GM12891 (cell line): ENCODE results near the gene CLCN7.

Experiments
- DNase-seq: peaks from one replicate; pipeline ENCODE4 v3.0.0; 2011; ENCODE audit warnings: low spot score; ENCODE audit not compliant: insufficient read length
- FAIRE-seq: peaks from 2 replicates; lab custom pipeline; 2011; peaks lifted over from hg19 to GRCh38; lab: Jason Lieb, UNC
- PAX5 ChIP-seq: IDR thresholded peaks from 2 replicates; pipeline ENCODE4 v1.6.1; 2011; ENCODE audit warnings: low read length, moderate library complexity, mild to moderate bottlenecking; ENCODE audit not compliant: insufficient read depth, severe bottlenecking
- POLR2A ChIP-seq: IDR thresholded peaks from 2 replicates; pipeline ENCODE4 v1.6.1; 2011; ENCODE audit warnings: low read depth, low read length, control low read depth
- POLR2AphosphoS5 ChIP-seq: IDR thresholded peaks from 2 replicates; pipeline ENCODE4 v1.6.1; 2011; ENCODE audit warnings: low read depth, low read length, control low read depth
- POU2F2 ChIP-seq: IDR thresholded peaks from 2 replicates; pipeline ENCODE4 v1.6.1; 2011; ENCODE audit warnings: low read depth, mild to moderate bottlenecking, control low read depth, low read length, moderate library complexity
- SPI1 ChIP-seq: IDR thresholded peaks from 2 replicates; pipeline ENCODE4 v1.6.1; 2011; ENCODE audit warnings: low read depth, low read length, control low read depth
- TAF1 ChIP-seq: IDR thresholded peaks from 2 replicates; pipeline ENCODE4 v1.6.1; 2011; ENCODE audit warnings: low read depth, low read length, control low read depth

The CLCN7 gene

DNA sequence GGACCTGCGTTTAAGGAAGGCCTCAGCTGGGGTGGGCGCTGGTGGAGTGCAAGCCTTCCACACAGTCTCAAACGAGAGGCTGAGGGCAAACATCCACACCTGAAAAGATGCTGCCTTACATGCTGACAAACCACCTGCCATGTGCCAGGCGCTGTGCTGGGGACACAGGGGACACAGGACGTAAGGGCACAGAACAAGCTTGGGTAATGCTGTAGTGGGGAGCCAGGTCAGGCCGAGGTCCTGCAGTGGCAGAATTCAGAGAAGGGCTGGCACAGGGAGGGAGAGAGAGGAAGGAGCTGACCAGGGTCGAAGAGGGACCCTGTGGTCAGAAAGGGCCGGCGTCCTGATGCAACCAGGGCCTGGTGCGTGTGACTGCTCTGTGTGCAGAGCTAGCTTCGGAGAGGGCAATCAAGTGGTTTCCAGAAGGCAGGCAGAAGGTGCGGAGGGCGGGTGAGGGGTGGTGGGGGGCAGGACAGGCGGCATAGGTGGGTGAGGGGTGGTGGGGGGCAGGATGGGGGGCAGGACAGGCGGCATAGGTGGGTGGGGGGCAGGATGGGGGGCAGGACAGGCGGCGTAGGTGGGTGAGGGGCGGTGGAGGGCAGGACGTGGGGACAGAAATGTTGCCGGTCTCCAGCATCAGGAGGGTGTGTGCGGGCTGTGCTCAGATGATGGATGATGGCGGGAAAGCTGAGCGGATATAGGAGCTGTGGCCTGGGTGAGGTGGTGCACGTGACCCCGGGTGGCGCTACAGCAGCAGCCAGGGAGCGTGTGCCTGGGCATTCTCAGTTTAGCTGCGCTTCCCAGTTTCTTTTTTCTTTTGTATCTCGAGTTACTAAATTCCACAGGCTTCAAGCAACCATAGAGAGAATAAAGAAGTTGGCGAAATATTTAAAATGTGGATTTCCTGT is 37.1 kb upstream of the CLCN7 start:
- DNase-seq (no peak), FAIRE-seq (no peak)
- TF ChIP-seq SPI1: no peak
- TF ChIP-seq POLR2A: peak; percentile 52

DNA sequence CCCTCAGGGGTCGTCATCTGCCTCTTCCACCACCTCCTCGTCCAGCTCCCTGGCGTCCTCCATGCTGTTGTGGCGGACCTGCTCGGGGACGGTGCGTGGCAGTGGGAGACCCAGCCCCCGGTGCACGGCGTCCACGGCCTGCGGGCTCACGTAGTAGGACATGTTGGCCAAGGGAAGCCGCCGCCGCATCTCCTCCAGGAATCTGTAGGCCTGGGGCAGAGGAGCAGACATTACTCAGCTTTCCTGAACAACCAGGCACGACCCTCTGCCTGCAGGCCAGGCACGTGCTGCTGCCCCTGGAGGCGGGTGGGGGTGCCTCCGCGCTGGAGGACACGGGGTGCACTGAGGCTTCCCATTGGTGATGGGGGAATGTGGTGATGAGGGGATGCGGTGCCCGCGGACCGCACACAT is 36.1 kb upstream of the CLCN7 start:
- TF ChIP-seq PAX5 (no peak), POLR2AphosphoS5 (no peak), SPI1 (no peak), TAF1 (no peak), POU2F2 (no peak), POLR2A (no peak)
- no peak for FAIRE-seq

DNA sequence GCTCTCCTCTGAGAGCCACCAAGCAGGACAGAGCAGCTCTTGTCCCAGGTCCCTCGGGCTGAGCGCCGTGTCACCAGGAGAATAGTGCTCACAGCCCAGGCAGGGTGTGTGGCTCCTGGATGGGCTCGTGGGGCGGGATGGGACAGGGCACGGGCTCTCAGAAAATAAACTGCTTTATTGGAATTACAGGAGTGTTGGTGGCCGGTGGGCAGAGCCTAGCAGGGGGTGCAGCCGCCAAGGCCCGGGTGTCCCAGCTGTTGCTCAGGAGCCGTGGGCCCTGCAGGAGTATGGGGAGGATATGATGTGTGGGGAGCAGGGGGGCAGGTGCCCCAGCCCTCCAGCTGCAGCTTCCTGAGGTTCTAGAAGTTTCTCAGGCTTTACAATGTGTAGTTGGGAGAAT is 35.4 kb upstream of the CLCN7 start:
- DNase-seq (no peak), FAIRE-seq (no peak)
- TF ChIP-seq POU2F2 (no peak), PAX5 (no peak), SPI1 (no peak), POLR2A (no peak), TAF1 (no peak), POLR2AphosphoS5 (no peak)

More for the DNA sequence above, 36.1 kb upstream of the CLCN7 start:
- DNase-seq: no peak

DNA sequence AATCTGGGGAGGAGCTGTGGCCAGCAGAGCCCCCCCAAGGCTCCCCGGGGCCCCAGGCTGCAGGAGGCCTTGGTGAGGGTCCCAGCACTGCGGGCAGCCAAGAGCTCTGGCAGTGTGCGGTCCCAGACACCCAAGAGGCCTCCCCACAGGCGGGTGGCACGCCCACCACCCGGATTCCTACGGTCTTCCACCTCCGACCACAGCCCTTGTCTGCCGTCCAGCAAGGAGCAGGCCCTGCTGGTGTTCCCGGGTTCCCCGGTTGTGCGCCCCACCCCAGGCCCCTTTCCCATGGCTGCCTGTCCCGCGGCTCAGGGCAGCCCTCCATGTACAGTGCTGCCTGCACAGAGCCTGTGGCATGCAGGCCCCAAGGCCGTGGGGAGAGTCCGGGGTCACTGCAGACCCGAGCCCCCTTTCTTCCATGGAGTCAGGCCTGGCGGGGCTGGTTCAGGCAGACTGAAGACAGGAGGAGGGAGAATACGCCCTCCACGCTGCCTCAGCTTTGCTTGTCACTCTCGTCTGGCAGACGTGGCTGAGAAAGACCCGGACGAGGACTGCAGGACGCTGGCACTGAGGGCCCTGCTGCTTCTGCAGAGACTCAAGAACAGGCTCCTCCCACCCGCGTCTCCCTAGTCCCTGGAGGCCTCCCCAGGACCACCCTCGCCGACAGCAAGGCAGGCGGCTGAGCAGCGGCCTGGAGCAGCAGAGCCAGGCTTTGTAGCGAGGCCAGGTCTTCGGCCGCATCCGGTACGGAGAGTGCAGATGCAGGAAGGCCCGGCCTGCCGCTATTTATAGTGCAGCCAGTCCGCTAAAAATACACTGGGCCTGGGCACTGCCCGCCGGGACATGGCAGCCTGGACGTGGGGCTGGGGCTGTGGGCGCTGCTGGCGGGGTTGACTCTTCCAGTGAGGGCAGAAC is 34.7 kb upstream of the CLCN7 start:
- DNase-seq: no peak
- TF ChIP-seq POLR2A (no peak), TAF1 (no peak), SPI1 (no peak), PAX5 (no peak), POLR2AphosphoS5 (no peak), POU2F2 (no peak)
- FAIRE-seq: no peak

DNA sequence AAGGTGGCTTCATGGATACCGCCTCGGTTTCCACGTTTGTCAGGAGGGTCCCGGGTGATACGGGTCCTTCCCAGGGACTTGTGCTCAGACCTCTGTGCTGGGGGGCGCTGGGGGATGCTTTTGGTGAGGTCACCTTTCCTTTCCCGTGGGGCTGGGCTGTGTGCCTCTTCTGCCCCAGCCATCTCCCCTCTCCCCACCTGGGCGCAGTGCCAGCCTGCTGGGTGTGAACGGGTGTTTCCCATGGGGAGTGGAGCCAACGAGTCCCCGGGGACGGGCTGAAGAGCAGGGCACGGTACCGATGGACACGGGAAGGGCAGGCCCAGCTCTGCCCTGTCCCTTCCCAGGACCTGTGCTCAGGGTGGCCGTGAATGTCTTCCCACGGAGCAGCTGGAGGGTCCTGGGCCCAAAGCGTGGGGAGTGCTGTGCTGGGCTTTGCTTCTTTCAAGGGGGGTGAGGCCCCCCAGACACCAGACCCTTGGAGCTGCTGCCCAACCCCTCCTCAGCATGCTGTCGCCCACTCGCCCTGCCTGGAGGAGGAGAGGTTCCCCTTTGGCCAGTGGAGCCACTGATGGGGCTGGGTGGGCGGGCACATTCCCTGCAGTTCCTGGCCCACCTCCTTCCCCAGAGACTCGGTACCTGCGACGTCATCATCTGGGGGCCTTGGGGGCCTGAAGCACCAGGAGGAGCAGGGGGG is 33.8 kb upstream of the CLCN7 start:
- FAIRE-seq (no peak), DNase-seq (no peak)
- TF ChIP-seq PAX5 (no peak), TAF1 (no peak), POU2F2 (no peak), POLR2AphosphoS5 (no peak), SPI1 (no peak), POLR2A (no peak)

DNA sequence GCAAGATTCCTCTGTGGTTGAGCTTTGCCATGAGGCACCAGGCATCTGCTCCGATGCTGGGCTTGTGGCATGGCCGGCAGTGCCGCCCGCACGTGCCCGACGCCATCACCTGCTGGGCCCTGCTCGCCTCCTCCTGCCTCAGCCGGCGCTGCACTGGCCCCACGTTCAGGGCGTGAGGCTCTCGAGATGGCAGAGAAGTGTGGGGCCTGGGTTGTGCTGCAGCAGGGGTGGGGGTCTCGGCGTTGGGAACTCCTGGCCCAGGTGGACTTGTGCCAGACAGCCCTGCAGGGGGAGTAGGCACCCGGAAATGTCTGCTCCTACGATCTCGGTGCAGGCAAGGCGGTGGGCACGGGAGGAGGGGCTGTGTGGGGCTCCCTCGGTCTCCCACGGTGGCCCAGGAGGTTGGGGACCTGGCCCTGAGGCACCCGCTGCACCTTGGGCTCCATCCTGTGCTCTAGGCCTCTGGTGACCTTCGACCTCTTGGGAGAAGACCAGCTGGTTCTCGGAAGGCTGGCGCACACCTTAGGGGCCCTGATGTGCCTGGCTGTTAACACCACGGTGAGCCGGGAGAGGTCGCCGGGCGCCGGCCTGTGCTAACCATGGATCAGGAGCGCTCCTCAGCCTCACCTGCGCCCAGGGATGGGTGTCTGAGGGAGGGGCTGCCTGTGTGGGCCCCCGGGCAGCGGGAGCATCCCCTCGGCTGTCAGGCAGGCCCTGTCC is 31.8 kb upstream of the CLCN7 start:
- TF ChIP-seq POLR2AphosphoS5: no peak
- no peak for TF ChIP-seq TAF1
- no peak for TF ChIP-seq SPI1
- no peak for TF ChIP-seq POLR2A
- no peak for TF ChIP-seq POU2F2
- TF ChIP-seq PAX5: no peak
- no peak for FAIRE-seq

DNA sequence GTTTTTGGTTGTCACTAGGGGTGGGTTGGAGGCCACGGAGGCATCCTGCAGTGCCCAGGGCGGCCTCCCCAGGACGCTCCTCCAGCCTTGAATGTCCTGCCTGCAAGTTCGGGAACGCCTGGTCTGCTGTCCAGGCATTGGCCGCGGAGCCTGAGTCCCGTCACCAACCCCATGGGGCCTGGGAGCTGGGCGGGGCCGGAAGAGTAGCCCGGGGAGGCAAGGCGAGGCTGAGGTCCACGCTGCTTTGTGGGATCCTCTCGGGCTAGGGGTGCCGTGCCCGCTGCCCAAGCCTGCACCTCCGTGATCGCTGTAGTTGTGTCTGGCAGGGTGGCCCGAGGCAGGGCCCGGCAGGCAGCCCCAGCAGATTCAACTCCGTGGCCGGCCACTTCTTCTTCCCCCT is 31.1 kb upstream of the CLCN7 start:
- DNase-seq (no peak), FAIRE-seq (no peak)
- TF ChIP-seq TAF1 (no peak), PAX5 (no peak), POLR2AphosphoS5 (no peak), POU2F2 (no peak), POLR2A (no peak), SPI1 (no peak)

More for the DNA sequence above, 31.8 kb upstream of the CLCN7 start:
- no peak for DNase-seq

DNA sequence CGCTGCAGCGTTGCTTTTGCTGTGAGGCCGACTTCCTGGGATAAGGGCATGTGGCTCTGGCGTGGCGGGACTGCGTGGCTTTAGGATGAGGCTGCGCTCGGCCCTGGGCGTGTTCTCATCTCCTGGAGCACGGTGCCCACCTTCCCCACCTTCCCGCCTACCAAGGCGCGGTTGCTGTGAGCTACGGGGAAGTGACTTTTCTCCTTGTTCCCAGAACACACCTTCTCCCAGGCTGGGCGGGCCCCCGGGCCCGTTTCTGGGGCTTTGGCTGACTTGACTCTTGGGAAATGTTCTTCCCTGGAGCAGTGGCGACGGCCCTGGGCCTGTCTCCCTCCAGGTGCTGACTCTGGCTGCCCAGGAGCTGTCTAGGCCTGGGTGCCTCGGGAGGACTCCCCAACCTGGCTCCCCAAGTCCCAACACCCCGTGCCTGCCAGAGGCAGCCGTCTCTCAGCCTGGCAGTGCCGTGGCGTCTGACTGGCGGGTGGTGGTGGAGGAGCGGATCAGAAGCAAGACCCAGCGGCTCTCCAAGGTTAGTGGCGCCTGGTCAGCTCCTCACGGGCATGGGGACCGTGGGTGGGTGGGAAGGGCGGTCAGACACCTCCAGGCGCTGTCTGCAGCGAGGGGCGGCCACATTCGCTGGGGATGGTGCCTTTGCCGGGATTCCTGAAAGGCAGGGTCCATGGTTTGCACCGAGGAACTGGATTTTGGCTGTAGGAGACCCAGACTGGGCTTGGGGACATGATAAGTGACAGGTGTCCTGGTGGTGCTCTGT is 30.4 kb upstream of the CLCN7 start:
- no peak for TF ChIP-seq POLR2AphosphoS5

More for the DNA sequence above, 30.4 kb upstream of the CLCN7 start:
- no peak for FAIRE-seq
- no peak for DNase-seq
